A204.1 (cell line): ENCODE measurements around the gene PCDHGB1.
"Not testable (repeated sequence)": the region's sequence is repeated elsewhere in the genome, so short reads cannot be mapped to it uniquely, and the experiment has no call there.

Experiments
- FAIRE-seq: peaks from 2 replicates; lab custom pipeline; 2012; peaks lifted over from hg19 to GRCh38; lab: Jason Lieb, UNC

PCDHGB1 gene

DNA sequence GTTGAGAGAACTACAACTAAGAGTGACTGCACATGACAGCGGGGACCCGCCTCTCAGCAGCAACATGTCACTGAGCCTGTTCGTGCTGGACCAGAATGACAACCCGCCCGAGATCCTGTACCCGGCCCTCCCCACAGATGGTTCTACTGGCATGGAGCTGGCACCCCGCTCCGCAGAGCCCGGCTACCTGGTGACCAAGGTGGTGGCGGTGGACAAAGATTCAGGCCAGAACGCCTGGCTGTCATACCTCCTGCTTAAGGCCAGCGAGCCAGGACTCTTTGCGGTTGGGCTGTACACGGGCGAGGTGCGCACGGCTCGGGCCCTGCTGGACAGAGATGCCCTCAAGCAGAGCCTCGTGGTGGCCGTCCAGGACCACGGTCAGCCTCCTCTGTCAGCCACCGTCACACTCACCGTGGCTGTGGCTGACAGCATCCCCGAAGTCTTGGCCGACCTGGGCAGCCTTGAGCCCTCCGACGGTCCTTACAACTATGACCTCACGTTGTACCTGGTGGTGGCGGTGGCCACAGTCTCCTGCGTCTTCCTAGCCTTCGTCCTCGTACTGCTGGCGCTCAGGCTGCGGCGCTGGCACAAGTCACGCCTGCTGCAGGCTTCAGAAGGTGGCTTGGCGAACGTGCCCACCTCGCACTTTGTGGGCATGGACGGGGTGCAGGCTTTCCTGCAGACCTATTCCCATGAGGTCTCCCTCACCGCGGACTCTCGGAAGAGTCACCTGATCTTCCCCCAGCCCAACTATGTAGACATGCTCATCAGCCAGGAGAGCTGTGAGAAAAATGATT is 34.8 kb downstream of the PCDHGB1 start:
- no peak for FAIRE-seq

DNA sequence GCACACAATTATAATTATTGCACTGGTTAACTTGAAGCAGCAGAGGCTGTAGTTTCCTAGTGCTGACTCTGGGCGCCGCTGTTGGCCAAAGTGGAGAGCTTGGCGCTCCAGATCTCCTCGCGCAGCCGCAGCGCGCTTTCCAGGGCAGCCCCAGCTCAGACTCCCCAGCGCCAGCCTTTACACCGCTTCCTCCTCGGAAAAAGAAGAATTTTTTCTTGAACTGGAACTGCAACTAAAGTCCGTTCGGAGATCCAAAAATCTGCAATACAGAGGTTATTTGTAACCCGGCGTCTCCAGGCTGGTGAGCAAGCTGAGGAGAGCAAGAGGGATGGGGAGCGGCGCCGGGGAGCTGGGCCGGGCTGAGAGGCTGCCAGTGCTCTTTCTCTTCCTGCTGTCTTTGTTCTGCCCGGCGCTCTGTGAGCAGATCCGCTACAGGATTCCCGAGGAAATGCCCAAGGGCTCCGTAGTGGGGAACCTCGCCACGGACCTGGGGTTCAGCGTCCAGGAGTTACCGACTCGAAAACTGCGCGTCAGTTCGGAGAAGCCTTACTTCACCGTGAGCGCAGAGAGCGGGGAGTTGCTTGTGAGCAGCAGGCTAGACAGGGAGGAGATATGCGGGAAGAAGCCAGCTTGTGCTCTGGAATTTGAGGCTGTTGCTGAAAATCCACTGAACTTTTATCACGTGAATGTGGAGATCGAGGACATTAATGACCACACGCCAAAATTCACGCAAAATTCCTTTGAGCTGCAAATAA is 37.8 kb downstream of the PCDHGB1 start, which contains the start of gene PCDHGB4:
PCDHGB4 (plus strand) TSS at position 142 of the 755 bp plus-strand sequence; CDS start at position 329, 187 bp downstream.
- not testable (repeated sequence) for FAIRE-seq

DNA sequence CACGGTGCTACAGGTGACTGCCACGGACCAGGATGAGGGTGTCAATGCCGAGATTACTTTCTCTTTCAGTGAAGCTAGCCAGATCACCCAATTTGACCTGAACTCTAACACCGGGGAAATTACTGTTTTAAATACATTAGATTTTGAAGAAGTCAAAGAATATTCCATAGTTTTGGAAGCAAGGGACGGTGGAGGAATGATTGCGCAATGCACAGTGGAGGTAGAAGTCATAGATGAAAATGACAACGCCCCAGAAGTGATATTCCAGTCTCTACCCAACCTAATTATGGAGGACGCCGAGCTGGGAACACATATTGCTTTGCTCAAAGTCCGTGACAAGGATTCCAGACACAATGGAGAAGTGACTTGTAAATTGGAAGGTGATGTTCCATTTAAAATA is 38.8 kb downstream of the PCDHGB1 start:
- no peak for FAIRE-seq

DNA sequence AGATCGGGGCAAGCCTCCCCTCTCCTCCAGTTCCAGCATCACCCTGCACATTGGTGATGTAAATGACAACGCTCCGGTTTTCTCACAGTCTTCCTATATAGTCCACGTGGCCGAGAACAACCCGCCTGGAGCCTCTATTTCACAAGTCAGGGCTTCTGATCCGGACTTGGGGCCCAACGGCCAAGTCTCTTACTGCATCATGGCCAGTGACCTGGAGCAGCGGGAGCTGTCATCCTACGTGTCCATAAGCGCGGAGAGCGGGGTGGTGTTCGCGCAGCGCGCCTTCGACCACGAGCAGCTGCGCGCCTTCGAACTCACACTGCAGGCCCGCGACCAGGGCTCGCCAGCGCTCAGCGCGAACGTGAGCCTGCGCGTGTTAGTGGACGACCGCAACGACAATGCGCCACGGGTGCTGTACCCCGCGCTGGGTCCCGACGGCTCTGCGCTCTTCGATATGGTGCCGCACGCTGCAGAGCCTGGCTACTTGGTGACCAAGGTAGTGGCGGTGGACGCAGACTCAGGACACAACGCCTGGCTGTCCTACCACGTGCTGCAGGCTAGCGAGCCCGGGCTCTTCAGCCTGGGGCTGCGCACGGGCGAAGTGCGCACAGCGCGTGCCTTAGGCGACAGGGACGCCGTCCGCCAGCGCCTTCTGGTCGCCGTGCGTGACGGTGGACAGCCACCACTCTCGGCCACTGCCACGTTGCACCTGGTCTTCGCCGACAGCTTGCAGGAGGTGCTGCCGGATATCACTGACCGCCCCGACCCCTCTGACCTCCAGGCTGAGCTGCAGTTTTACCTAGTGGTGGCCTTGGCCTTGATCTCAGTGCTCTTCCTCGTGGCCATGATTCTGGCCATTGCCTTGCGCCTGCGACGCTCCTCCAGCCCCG is 39.5 kb downstream of the PCDHGB1 start:
- no peak for FAIRE-seq

DNA sequence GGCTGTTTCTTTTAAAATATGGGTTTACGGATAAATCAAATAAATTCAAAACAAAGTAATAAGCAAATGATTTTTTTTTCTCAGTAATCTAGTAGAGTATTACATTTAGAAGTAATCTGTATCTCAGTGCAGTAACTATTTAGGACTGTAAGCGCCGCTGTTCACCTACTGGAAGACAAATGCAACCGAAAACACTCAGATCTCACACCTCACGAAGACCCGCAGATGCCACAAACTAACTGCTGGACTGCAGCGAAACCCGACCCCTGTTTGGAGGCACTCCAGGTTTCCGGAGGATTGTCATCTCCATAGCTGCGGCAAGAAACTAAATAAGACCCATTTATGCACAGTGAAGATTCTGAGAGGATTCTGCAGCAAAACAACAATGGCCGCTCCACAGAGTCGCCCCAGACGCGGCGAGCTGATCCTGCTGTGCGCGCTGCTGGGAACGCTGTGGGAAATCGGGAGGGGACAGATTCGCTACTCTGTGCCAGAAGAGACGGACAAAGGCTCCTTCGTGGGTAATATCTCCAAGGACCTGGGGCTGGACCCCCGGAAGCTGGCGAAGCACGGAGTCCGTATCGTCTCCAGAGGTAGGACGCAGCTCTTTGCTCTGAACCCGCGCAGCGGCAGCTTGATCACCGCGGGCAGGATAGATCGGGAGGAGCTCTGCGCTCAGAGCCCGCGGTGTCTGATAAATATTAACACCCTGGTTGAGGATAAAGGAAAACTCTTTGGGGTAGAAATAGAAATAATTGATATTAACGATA is 42.7 kb downstream of the PCDHGB1 start, which contains the start of gene PCDHGA8:
PCDHGA8 (plus strand) TSS at position 205 of the 770 bp plus-strand sequence; CDS start at position 386, 181 bp downstream.
- FAIRE-seq, result no peak

DNA sequence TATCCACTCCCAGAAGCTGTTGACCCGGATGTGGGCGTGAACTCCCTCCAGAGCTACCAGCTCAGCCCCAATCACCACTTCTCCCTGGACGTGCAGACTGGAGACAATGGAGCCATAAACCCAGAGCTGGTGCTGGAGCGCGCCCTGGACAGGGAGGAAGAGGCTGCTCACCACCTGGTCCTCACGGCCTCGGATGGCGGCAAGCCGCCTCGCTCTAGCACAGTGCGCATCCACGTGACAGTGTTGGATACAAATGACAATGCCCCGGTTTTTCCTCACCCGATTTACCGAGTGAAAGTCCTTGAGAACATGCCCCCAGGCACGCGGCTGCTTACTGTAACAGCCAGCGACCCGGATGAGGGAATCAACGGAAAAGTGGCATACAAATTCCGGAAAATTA is 43.4 kb downstream of the PCDHGB1 start:
- FAIRE-seq, result no peak

DNA sequence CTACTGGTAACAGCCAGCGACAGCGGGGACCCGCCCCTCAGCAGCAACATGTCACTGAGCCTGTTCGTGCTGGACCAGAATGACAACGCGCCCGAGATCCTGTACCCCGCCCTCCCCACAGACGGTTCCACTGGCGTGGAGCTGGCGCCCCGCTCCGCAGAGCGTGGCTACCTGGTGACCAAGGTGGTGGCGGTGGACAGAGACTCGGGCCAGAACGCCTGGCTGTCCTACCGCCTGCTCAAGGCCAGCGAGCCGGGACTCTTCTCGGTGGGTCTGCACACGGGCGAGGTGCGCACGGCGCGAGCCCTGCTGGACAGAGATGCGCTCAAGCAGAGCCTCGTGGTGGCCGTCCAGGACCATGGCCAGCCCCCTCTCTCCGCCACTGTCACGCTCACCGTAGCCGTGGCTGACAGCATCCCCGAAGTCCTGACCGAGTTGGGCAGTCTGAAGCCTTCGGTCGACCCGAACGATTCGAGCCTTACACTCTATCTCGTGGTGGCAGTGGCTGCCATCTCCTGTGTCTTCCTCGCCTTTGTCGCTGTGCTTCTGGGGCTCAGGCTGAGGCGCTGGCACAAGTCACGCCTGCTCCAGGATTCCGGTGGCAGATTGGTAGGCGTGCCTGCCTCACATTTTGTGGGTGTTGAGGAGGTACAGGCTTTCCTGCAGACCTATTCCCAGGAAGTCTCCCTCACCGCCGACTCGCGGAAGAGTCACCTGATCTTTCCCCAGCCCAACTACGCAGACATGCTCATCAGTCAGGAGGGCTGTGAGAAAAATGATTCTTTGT is 44.7 kb downstream of the PCDHGB1 start:
- not testable (repeated sequence) for FAIRE-seq

DNA sequence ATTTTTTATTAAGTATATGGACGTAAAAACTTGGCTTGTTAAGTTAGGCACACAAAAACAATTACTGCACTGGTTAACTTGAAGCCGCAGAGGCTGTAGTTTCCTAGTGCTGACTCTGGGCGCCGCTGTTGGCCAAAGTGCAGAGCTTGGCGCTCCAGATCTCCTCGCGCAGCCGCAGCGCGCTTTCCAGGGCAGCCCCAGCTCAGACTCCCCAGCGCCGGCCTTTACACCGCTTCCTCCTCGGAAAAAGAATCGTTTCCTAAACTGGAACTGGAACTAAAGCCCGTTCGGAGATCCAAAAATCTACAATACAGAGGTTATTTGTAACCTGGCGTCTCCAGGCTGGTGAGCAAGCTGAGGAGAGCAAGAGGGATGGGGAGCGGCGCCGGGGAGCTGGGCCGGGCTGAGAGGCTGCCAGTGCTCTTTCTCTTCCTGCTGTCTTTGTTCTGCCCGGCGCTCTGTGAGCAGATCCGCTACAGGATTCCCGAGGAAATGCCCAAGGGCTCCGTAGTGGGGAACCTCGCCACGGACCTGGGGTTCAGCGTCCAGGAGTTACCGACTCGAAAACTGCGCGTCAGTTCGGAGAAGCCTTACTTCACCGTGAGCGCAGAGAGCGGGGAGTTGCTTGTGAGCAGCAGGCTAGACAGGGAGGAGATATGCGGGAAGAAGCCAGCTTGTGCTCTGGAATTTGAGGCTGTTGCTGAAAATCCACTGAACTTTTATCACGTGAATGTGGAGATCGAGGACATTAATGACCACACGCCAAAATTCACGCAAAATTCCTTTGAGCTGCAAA is 48.1 kb downstream of the PCDHGB1 start, which contains the start of gene PCDHGB5:
PCDHGB5 (plus strand) TSS at position 192 of the 796 bp plus-strand sequence; CDS start at position 373, 181 bp downstream.
- FAIRE-seq, result not testable (repeated sequence)

DNA sequence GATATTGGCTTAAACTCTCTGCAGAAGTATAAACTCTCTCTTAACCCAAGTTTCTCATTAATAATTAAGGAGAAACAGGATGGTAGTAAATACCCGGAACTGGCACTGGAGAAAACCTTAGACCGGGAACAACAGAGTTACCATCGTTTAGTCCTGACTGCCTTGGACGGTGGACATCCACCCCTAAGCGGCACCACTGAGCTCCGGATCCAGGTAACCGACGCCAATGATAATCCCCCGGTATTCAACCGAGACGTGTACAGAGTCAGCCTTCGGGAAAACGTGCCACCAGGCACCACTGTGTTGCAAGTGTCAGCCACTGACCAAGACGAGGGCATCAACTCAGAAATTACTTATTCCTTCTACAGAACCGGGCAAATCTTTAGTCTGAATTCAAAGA is 48.7 kb downstream of the PCDHGB1 start:
- no peak for FAIRE-seq

DNA sequence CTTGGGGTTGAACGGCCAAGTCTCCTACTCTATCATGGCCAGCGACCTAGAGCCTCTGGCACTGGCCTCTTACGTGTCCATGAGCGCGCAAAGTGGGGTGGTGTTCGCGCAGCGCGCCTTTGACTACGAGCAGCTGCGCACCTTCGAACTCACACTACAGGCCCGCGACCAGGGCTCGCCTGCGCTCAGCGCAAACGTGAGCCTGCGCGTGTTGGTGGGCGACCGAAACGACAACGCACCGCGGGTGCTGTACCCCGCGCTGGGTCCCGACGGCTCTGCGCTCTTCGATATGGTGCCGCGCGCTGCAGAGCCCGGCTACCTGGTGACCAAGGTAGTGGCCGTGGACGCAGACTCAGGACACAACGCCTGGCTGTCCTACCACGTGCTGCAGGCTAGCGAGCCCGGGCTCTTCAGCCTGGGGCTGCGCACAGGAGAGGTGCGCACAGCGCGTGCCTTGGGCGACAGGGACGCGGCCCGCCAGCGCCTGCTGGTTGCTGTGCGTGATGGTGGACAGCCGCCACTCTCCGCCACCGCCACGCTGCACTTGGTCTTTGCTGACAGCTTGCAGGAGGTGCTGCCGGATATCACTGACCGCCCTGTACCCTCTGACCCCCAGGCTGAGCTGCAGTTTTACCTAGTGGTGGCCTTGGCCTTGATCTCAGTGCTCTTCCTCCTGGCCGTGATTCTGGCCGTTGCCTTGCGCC is 49.8 kb downstream of the PCDHGB1 start:
- FAIRE-seq, result no peak
